GM19324 (cell line): Measurements from ENCODE around the gene CSAG3.

Source experiments
- ATAC-seq: cut with Tn5 transposase; IDR thresholded peaks from one replicate; pipeline ENCODE4 v1.9.1; 2021; ENCODE audit warnings: mild to moderate bottlenecking, moderate library complexity; ENCODE audit not compliant: unreplicated experiment, low FRiP score

Gene CSAG3

GRCh38 chrX:152806035-152806434, 47.0 kb downstream of the CSAG3 start:
- ATAC-seq = no peak
